ENCODE measurements around the gene ARHGAP4.
A peak's percentile ranks its signal among the peaks of the same experiment; 100 is the strongest.

Gene ARHGAP4

DNA sequence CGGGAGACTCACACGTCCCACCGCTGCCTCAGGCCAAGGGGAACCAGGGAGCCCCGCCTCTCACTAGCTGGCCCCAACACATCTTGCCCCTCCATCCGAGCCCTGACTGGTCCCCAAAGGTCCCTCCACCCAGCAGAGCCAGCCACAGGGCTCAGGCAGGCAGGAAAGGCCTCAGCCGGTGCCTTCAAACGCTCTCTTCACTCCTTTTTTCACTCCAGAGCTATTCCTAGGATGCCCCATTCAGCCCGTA lies 1.5 kb upstream of the ARHGAP4 start:
- Mint-ChIP-seq H3K27ac (peak overlapping the region; percentile 93), H3K4me1 (peaks cover 44% of the 10 kb centered on the region), H3K36me3 (peaks cover 48% of the 10 kb centered on the region), H3K4me3 (peak overlapping the region; percentile 90), H3K9me3 (no peaks in the 10 kb centered on the region)
- DNase-seq (ENCODE audit: low spot score in 2 of 2) (no peak), ATAC-seq (no peak)

DNA sequence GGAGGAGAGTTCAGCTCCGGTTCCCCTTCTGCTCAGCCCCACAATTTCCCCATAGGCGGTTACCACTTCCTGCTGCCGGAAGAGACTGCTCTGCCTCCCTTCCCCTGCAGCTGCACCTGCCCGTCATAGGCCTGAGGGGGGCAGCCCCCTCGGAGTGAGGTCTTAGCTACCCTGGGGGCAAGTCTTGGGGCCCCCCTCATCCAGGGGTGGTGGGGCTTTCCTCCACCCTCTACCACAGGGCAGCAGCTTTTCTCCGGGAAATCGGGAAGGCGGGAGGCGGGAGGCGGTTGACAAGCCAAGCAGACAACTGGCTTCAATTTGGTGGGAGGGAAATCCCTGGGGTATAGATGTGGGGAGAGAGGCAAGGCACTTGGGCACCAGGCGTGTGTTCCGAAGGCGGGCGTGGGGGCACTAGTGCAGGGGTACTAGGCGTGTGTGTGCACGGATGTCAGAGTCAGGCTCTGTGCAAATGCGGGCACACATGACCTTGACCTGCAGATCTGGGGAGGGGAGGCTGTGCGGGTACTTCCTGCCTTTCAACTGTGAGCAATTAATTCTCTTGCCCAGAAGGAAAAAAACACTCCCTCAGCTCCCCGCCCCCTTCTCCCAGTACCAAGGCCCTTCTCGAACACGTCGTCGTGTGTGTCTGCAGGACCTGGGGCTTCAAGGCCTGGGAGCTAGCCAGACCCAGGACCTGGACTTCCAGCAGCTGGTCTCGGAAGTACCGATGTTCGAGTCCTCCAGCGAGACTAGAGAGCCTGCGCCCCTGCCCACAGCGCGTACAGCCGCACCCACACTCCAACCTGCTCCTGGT lies 1.0 kb upstream of the ARHGAP4 start:
- Mint-ChIP-seq H3K4me3 (peak overlapping the region; percentile 90), H3K9me3 (no peaks in the 10 kb centered on the region), H3K27ac (peak overlapping the region; percentile 93), H3K36me3 (peaks cover 43% of the 10 kb centered on the region), H3K4me1 (peaks cover 49% of the 10 kb centered on the region)
- peak; percentile 62 for ATAC-seq
- DNase-seq (ENCODE audit: low spot score in 2 of 2), result no peak

DNA sequence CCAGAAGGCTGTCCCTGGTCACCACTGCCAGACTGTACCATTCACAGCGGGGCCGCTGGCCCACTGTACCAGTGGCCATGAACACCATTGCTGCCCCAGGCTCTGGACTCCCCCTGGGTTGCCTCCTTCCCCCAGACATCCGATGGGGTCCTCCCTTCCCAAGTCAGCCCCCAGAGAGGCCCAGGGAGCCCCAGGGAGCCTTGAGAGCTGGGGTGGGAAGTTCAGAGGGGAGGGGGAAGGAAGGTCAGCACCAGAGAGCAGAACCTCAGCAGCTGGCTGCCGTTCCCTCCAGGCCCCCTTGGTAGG lies 441 bp upstream of the ARHGAP4 start:
- Mint-ChIP-seq H3K9me3 (no peaks in the 10 kb centered on the region), H3K27ac (peak overlapping the region; percentile 93), H3K4me3 (peak overlapping the region; percentile 90), H3K36me3 (peaks cover 37% of the 10 kb centered on the region), H3K4me1 (peaks cover 49% of the 10 kb centered on the region)
- peak in 1 of 2 donors; percentile 34 for DNase-seq (ENCODE audit: low spot score in 2 of 2)
- peak; percentile 2 for ATAC-seq

DNA sequence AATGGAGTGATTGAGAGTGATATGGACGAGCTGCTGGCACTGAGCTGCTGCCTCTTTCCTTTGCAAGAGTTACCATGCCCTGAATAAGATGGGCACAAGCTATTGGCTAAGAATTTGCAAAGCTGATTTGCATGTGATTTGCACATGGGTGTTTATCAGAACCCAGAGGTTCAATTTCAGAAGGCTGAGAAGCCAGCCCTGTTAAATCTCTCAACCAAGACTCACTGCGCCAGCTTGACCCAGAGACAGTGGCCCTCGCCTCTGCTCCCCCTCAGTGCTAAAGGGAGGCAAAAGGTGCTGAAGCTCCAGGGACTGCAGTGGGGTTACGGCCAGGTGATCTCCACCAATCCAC lies 701 bp downstream of the ARHGAP4 start:
- DNase-seq (ENCODE audit: low spot score in 2 of 2) (peak in 1 of 2 donors; percentile 63), ATAC-seq (no peak)
- Mint-ChIP-seq H3K4me1 (peaks cover 44% of the 10 kb centered on the region), H3K36me3 (peaks cover 32% of the 10 kb centered on the region), H3K9me3 (no peaks in the 10 kb centered on the region), H3K27ac (peak overlapping the region; percentile 93), H3K4me3 (peak overlapping the region; percentile 90)

DNA sequence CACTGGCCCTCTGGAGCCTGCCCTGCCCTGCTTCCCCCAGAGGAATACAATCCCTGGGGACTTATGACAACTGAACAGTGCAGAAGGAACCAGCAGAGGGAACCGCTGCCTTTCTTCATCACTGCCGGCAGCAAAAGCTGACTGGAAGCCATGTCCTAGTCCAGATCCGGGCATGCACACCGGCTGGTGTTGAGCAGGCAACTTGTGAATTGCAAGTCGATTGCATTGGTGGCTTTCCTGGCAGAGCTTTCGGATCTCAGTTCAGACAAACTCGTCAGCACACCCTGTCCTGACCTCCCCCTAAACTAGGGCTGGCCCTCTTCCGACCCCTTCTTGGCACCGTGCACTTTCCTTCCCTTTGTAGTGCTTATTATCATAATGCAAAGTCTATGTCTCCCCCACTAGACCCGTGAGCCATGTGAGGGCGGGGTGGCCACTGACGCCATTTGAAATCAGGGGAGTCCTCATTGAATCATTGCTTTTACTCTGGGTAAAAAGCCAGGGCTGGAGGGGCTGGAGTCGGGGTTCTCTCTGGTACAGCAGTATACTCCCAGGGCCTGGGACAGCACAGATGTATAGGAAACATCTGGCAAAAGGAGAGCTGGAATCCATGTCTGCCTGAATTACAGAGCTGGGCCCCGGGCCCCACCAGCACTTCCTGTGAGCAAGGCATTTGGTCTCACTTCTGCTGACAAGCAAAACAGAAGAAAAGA lies 1.8 kb downstream of the ARHGAP4 start:
- DNase-seq (ENCODE audit: low spot score in 2 of 2) (no peak), ATAC-seq (no peak)
- Mint-ChIP-seq H3K4me1 (peaks cover 44% of the 10 kb centered on the region), H3K4me3 (peak overlapping the region; percentile 90), H3K36me3 (peaks cover 42% of the 10 kb centered on the region), H3K9me3 (no peaks in the 10 kb centered on the region), H3K27ac (peak overlapping the region; percentile 93)

DNA sequence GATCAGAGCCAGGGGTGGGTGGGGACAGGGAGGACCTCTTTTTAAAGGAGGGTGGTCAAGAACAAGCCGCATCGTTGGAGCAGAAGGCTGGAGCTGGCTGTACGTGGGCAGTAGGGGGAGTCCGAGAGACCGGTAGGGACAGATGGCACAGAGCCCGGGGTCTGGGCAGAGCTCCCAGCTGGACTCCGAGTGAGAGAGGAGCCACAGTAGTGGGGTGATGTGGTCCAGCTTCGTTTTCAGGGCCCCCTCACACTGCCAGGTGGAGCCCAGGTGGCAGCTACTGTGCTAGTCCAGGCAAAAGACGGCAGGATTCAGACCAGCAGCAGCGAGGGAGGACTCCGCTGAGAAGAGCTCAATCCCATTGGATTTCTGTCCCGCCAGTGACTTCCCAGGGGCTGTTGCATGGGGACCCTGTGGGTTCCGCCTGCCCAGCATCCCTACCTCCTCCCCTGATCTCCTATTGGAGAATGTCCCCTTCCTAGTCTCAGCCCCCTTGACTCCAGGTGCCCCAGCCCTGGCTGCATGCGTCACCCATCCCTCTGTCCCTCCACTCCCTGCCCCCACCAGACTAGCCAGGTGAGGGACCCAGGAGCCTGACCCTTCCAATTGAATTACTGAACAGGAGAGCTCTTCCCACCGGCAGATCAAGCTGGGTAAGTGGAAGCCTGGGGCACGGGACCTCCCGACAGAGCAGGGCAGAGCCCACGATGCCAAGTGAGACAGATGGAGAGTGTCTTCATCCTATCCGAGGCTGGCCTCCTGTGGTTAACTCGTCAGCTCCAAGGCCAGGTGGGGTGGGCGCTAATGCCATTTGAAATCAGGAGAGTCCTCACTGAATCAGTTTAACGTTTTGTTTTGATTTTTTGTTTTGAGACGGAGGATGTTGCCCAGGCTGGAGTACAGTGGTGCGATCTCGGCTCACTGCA lies 2.9 kb downstream of the ARHGAP4 start:
- Mint-ChIP-seq H3K4me3 (peak overlapping the region; percentile 90), H3K36me3 (peaks cover 32% of the 10 kb centered on the region), H3K4me1 (peaks cover 39% of the 10 kb centered on the region), H3K9me3 (no peaks in the 10 kb centered on the region), H3K27ac (peak overlapping the region; percentile 93)
- DNase-seq (ENCODE audit: low spot score in 2 of 2) (no peak), ATAC-seq (no peak)

DNA sequence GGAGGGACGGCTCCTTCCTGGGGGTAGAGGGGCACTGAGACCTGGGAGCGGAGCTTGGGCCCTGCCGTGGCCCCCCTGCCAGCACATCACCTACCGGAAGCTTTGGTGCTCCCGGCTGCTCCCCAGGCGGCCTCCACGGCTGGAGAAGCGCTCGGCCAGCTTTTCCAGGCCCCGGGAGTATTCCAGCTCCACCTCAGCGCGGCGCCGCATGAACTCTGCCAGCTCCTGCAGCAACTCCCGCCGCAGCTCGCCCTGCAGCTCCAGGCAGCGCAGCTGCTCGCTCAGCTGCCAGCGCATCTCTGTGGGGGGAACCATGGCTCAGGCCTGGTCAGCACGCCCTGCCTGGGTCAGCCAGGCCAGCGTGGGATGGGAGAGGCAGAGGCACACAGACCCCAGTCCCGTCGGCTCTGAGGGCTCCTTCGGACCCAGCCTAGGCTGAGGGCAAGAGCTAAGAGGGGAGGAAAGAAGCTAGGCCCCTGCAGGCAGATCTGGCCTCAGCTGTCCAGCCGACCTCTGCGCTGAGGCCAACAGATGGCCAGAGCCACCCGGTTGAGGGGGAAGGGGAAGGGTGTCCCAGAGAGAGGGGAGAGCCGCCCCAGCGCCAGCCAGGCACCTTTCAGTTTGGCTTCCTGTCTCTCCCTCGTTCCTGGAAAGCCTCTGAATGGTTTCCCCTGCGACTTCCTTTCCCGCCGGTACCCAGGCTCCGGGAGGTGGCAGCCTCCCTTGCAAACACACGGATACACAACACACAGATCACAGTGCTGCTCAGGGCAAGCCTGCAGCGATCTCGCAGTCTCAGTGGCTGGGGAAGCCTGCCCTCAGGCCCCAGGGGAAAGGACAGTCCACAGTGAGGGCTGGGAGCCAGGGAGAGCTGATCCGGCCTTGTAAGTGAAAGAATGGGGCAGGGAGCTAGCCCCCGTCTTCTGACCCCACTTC lies 4.3 kb downstream of the ARHGAP4 start:
- Mint-ChIP-seq H3K4me3 (peak overlapping the region; percentile 90), H3K27ac (peak overlapping the region; percentile 93), H3K9me3 (no peaks in the 10 kb centered on the region), H3K4me1 (peaks cover 40% of the 10 kb centered on the region), H3K36me3 (peaks cover 40% of the 10 kb centered on the region)
- no peak for ATAC-seq
- DNase-seq (ENCODE audit: low spot score in 2 of 2), result no peak

DNA sequence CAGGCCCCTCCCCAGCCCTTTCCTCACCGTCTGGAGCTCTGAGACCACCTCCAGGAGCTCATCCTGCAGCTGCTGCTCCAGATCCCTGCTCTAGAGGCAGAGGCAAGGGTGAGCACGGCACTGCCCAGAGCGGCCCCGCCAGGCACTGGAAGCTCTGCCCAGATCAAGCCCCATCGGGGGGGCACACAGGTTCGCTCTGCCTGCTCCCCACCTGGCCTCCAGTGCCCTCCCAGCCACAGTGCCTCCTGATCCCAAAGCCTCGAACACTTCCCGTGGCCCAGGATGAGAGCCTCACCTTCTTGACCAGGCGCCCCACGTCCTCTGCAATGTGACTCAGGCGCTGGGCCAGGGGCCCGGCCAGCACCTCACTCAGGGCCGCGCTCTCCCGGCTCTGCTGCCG lies 5.0 kb downstream of the ARHGAP4 start:
- no peak for ATAC-seq
- Mint-ChIP-seq H3K4me1 (peaks cover 43% of the 10 kb centered on the region), H3K36me3 (peaks cover 45% of the 10 kb centered on the region), H3K27ac (peak overlapping the region; percentile 12), H3K9me3 (no peaks in the 10 kb centered on the region), H3K4me3 (no peak overlapping the region)
- DNase-seq (ENCODE audit: low spot score in 2 of 2), result no peak

DNA sequence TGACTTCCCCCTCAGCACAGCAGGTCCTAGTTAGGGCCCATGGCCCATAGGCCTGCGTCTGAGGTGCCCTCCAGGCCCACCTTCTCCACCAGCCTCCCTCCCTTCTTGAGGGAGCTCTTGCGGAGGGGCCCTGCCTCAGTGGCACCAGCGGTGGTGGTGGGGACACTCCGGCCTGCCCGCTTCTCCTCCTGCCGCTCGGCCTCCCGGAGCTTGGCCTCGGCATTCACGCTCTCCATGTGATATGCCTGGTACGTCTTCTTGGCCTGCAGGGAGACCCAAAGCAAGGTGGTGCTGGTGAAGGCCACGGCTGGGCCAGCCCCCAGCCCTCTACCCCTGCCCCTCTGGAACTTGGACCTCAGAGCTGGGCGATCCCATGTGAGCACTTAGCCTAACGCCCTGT lies 5.5 kb downstream of the ARHGAP4 start:
- H3K4me3 Mint-ChIP-seq, result no peak overlapping the region
- peaks cover 40% of the 10 kb centered on the region for H3K4me1 Mint-ChIP-seq
- no peak for ATAC-seq
- H3K27ac Mint-ChIP-seq, result peak overlapping the region; percentile 12
- no peak for DNase-seq (ENCODE audit: low spot score in 2 of 2)
- H3K36me3 Mint-ChIP-seq, result peaks cover 50% of the 10 kb centered on the region
- no peaks in the 10 kb centered on the region for H3K9me3 Mint-ChIP-seq

DNA sequence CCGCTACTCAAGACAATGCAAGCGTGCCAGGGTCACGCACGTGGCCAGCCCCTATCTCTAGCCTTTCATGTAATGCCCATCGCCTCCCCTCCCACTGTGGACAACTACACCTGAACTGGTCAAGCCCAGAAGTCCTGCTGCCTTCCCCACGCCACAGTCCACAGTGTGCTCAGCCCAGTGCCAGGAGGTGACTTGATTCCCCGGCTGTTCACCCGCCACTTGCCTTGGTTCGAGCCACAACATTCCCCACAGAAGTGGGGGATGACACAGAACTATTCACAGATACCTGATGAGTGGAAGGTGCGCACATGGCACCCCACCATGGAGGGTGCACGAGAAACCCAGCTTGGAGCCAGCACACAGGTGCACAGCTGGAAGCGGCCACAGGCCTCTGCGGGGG lies 6.8 kb downstream of the ARHGAP4 start:
- Mint-ChIP-seq H3K27ac (no peak overlapping the region), H3K36me3 (peaks cover 54% of the 10 kb centered on the region), H3K4me3 (no peak overlapping the region), H3K4me1 (peaks cover 32% of the 10 kb centered on the region), H3K9me3 (no peaks in the 10 kb centered on the region)
- DNase-seq (ENCODE audit: low spot score in 2 of 2) (no peak), ATAC-seq (no peak)

DNA sequence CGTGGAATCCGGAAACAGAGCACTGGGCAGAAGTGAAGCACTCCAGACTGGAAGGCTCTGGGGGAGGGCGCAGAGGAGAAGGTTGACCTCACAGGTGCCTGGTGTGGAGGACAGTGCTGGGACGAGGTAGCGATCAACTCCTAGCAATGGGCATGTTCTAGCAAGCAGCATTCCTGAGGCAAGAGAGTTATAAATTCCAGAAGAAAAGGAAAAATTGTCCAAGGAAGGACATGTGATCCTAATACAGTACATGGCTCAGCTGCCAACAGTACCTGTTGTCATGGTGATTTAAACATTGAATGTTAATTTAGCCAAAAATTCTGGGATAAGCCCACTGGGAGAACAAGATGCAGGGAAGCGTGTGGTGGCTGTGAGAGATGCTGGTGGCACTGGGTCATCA lies 8.2 kb downstream of the ARHGAP4 start:
- Mint-ChIP-seq H3K4me1 (peaks cover 21% of the 10 kb centered on the region), H3K4me3 (no peak overlapping the region), H3K36me3 (peaks cover 56% of the 10 kb centered on the region), H3K27ac (no peak overlapping the region), H3K9me3 (no peaks in the 10 kb centered on the region)
- no peak for ATAC-seq
- DNase-seq (ENCODE audit: low spot score in 2 of 2), result no peak

DNA sequence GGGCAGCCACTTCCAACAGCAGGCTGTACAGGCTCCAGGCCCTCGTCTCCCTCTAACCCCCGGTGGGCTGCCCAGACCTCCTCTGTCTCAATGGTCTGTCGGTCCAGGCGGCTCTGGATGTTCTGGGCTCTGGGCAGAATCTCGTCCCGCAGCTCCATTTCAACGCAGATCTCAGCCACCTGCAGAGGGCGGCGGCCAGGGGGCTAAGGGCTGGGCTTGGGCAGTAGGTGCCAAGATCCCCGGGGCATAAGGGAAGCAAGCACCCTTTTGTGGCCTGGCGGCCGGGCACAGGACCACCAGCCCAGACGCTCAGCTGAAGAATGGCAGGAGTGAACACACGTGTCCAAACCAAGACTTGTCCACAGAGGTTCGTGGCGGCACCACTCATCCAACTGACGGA lies 12.4 kb downstream of the ARHGAP4 start:
- DNase-seq (ENCODE audit: low spot score in 2 of 2) (no peak), ATAC-seq (no peak)
- Mint-ChIP-seq H3K4me1 (peaks cover 9% of the 10 kb centered on the region), H3K9me3 (no peaks in the 10 kb centered on the region), H3K27ac (no peak overlapping the region), H3K36me3 (peaks cover 57% of the 10 kb centered on the region), H3K4me3 (no peak overlapping the region)

DNA sequence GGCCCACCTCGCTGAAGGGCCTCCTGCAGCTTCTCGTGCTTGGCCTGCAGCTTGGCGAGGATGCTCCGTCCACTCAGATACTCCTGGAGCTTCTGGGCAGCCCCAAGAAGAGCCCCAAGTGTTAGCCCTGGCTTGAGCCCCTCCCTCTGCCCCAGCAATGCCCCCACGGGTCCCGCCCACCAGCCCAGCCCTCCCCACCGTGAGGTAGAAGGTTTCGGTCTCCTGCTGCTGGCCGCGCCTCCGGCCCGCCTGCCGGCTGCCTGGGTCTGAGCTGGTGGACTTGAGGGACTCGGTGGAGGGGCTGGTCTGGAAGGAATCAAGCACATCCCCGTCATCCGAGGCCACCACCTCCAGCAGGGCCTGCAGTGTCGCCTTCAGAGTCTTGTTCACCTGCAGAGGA lies 12.9 kb downstream of the ARHGAP4 start:
- no peaks in the 10 kb centered on the region for H3K9me3 Mint-ChIP-seq
- ATAC-seq (no peak), DNase-seq (ENCODE audit: low spot score in 2 of 2) (no peak)
- no peak overlapping the region for H3K4me3 Mint-ChIP-seq
- H3K27ac Mint-ChIP-seq, result no peak overlapping the region
- peaks cover 62% of the 10 kb centered on the region for H3K36me3 Mint-ChIP-seq
- peaks cover 9% of the 10 kb centered on the region for H3K4me1 Mint-ChIP-seq

DNA sequence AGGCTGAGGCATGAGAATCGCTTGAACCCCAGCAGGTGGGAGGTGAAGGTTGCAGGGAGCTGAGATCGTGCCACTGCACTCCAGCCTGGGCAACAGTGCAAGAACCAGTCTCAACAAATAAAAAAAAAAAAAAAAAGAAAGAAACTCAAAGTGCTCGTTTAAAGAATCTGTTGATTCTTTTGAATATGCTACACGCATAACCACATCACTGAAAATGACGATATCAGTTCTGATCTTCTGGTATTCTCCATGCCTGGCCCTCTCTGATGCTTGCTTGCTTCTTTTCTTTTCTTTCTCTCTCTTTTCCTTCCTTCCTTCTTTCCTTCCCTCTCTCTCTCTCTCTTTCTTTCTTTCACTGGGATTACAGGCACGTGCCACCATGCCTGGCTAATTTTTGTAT lies 14.3 kb downstream of the ARHGAP4 start:
- H3K27ac Mint-ChIP-seq, result peak overlapping the region; percentile 40
- H3K9me3 Mint-ChIP-seq, result no peaks in the 10 kb centered on the region
- peaks cover 57% of the 10 kb centered on the region for H3K36me3 Mint-ChIP-seq
- no peak for ATAC-seq
- DNase-seq (ENCODE audit: low spot score in 2 of 2), result no peak
- no peak overlapping the region for H3K4me3 Mint-ChIP-seq
- peaks cover 11% of the 10 kb centered on the region for H3K4me1 Mint-ChIP-seq

DNA sequence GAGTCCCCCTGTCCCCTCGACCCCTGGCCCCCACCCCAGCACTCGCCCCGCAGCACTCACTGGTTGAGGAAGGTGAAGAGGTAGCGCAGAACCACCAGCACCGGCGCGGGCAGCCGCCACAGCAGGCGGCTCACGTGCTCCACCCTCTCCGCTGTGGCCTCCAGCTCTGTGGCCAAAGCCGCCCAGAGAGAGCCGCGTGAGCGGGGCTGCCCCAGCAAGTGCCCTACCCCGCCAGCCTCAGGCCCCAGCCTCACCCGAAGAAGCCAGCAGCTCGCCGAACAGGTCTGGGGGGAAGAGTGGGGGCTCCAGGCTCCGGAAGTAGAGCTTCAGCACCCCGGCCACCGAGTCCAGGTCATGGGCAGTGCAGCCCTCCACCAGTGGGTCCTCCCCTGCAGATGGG lies 15.6 kb downstream of the ARHGAP4 start:
- H3K36me3 Mint-ChIP-seq, result peaks cover 52% of the 10 kb centered on the region

More for the DNA sequence above, 15.6 kb downstream of the ARHGAP4 start:
- DNase-seq (ENCODE audit: low spot score in 2 of 2) (no peak), ATAC-seq (no peak)
- H3K4me3 Mint-ChIP-seq, result no peak overlapping the region
- no peak overlapping the region for H3K27ac Mint-ChIP-seq
- peaks cover 20% of the 10 kb centered on the region for H3K4me1 Mint-ChIP-seq
- no peaks in the 10 kb centered on the region for H3K9me3 Mint-ChIP-seq

Measured in stimulated activated effector memory CD8-positive, alpha-beta T cell treated with anti-CD3 and anti-CD28 coated beads, Interleukin-12 subunit alpha, Interleukin-12 subunit beta, amount 100 ng/mL, for 72 hours (primary cell).